Measurements from ENCODE around the gene KDM4B. TPM values are rescaled to one million over a fixed set of nuclear protein-coding genes. Genes with fewer than 3 reads are reported as not detected.

The KDM4B gene
- total and polyA plus RNA-seq, 2 of the 8 experiments (the other 6 are each of a cell fraction or from before 2014, with no cell fraction given): 12.0 to 31.9 TPM

- TF ChIP-seq ATF3 (IDR thresholded peaks at IDR 0.05; ENCODE audit: insufficient read depth, low read depth, low read length) (no peak), RAD21 (IDR thresholded peaks at IDR 0.05 in 1 of 2, conservative IDR thresholded peaks at IDR 0.05 in 1 of 2; ENCODE audit: low read depth in 2 of 2, low read length in 2 of 2) (no peak), RBBP5 (IDR thresholded peaks at IDR 0.05; ENCODE audit: borderline replicate concordance, low read depth, low read length) (no peak), SIN3A (conservative IDR thresholded peaks at IDR 0.05 in 1 of 2, IDR thresholded peaks at IDR 0.05 in 1 of 2; ENCODE audit: low read depth in 1 of 2, low read length in 2 of 2) (no peak), TBP (IDR thresholded peaks at IDR 0.05; ENCODE audit: low read depth, low read length) (no peak), TAF1 (IDR thresholded peaks at IDR 0.05; ENCODE audit: low read depth, low read length) (no peak), MAX (IDR thresholded peaks at IDR 0.05) (no peak)
These were observed 163.3 kb downstream of the KDM4B start (continued) for GRCh38 chr19:5132206-5132560.
